Measurements from ENCODE around the gene PPARGC1A.

- TF ChIP-seq CTCF (IDR thresholded peaks at IDR 0.05; ENCODE audit: poor library complexity): no peak
- TF ChIP-seq EZH2phosphoT487 (IDR thresholded peaks at IDR 0.05; ENCODE audit: low read depth, severe bottlenecking, unreplicated experiment): no peak
- no peak for TF ChIP-seq EZH2 (IDR thresholded peaks at IDR 0.05; ENCODE audit: borderline replicate concordance)
Observed at GRCh38 chr4:23788460-23788859, 101.4 kb downstream of the PPARGC1A start.
